HT1080 (cell line): Measurements from ENCODE around the gene SLC23A3. TPM values are rescaled to one million over a fixed set of nuclear protein-coding genes. Genes with fewer than 3 reads are reported as not detected.

Source experiments
- DNase-seq: peaks from one replicate; pipeline ENCODE4 v3.0.0-alpha.2; 2015; ENCODE audit warnings: low read depth
- polyA plus RNA-seq, 2 experiments: library from polyadenylated mRNA; depleted of rRNA; stranded (reverse); fragments of >200 nt; gene quantifications; 2 replicates each; pipeline ENCODE4 v1.2.3, GENCODE V29; 2015
- total RNA-seq: library from RNA; depleted of rRNA; stranded (reverse); fragments of >200 nt; shearing (Covaris generic); gene quantifications from 2 replicates; pipeline ENCODE4 v1.2.3, GENCODE V29; 2014; rRNA removed

The SLC23A3 gene
- total RNA-seq = 0.47 and 0.76 TPM in 2 replicates
- polyA plus RNA-seq (2015; cell fraction: cytosol; rRNA removed) = 0.05 TPM in 1 of 2 replicates, not detected in the other
- 2.0 and 3.4 TPM in 2 replicates for polyA plus RNA-seq (2015; cell fraction: nucleus; rRNA removed)

GRCh38 chr2:219169930-219170654 is at the start of gene SLC23A3:
SLC23A3 (minus strand) TSS chr2:219170029; CDS start chr2:219169984, 45 bp downstream.
- DNase-seq = no peak

- peak; percentile 85 for DNase-seq
Observed at GRCh38 chr2:219218732-219219701, 49.2 kb upstream of the SLC23A3 start, which contains the start of gene ABCB6. ABCB6 (minus strand) TSS chr2:219218958; CDS start chr2:219218673, 285 bp downstream.

- peak; percentile 74 for DNase-seq
Observed at GRCh38 chr2:219218217-219218731, 48.4 kb upstream of the SLC23A3 start.

- no peak for DNase-seq
Observed at GRCh38 chr2:219216535-219216915, 46.7 kb upstream of the SLC23A3 start.

GRCh38 chr2:219215871-219216534 is 46.2 kb upstream of the SLC23A3 start:
- DNase-seq = no peak

- DNase-seq = no peak
Observed at GRCh38 chr2:219214786-219215185, 45.0 kb upstream of the SLC23A3 start.

- DNase-seq = no peak
Observed at GRCh38 chr2:219214141-219214540, 44.3 kb upstream of the SLC23A3 start.

- DNase-seq = no peak
Observed at GRCh38 chr2:219213486-219214071, 43.8 kb upstream of the SLC23A3 start.

GRCh38 chr2:219213026-219213415 is 43.2 kb upstream of the SLC23A3 start:
- no peak for DNase-seq

- no peak for DNase-seq
Observed at GRCh38 chr2:219210886-219211362, 41.1 kb upstream of the SLC23A3 start.

GRCh38 chr2:219210196-219210885 is 40.5 kb upstream of the SLC23A3 start:
- DNase-seq = no peak

- DNase-seq = no peak
Observed at GRCh38 chr2:219209236-219210195, 39.7 kb upstream of the SLC23A3 start.

- no peak for DNase-seq
Observed at GRCh38 chr2:219207884-219208740, 38.3 kb upstream of the SLC23A3 start.

- no peak for DNase-seq
Observed at GRCh38 chr2:219207134-219207883, 37.5 kb upstream of the SLC23A3 start.

GRCh38 chr2:219206328-219207133 is 36.7 kb upstream of the SLC23A3 start, which contains the start of gene ZFAND2B:
ZFAND2B (plus strand) TSS chr2:219206782; CDS start chr2:219206988, 206 bp downstream.
- peak; percentile 88 for DNase-seq

GRCh38 chr2:219205981-219206327 is 36.1 kb upstream of the SLC23A3 start:
- DNase-seq = no peak
